Activated T-cell treated with anti-CD3 and anti-CD28 coated beads for 1 hour (primary cell): ENCODE data around the gene ASB1.

ENCODE experiments used
- DNase-seq: peaks from one replicate; pipeline ENCODE4 v3.0.0-alpha.2; 2020; ENCODE audit warnings: low read depth

ASB1 gene

GRCh38 chr2:238495422-238495821 is 68.7 kb downstream of the ASB1 start:
- DNase-seq, result no peak

- no peak for DNase-seq
Observed at GRCh38 chr2:238496756-238497609, 70.3 kb downstream of the ASB1 start.

GRCh38 chr2:238497610-238498005 is 70.9 kb downstream of the ASB1 start:
- no peak for DNase-seq

GRCh38 chr2:238498188-238498587 is 71.5 kb downstream of the ASB1 start:
- no peak for DNase-seq

GRCh38 chr2:238498691-238499295 is 72.1 kb downstream of the ASB1 start:
- no peak for DNase-seq

- DNase-seq, result no peak
Observed at GRCh38 chr2:238499731-238500580, 73.2 kb downstream of the ASB1 start.

- no peak for DNase-seq
Observed at GRCh38 chr2:238501311-238501710, 74.6 kb downstream of the ASB1 start.
